Measurements from ENCODE around the gene MB. TPM values are rescaled to one million over a fixed set of nuclear protein-coding genes. Genes with fewer than 3 reads are reported as not detected.
"Not testable (repeated sequence)": the region's sequence is repeated elsewhere in the genome, so short reads cannot be mapped to it uniquely, and the experiment has no call there.

The MB gene
- total RNA-seq, 3 donors from 2014 or later: 0.26 TPM; not detected in 2

DNA sequence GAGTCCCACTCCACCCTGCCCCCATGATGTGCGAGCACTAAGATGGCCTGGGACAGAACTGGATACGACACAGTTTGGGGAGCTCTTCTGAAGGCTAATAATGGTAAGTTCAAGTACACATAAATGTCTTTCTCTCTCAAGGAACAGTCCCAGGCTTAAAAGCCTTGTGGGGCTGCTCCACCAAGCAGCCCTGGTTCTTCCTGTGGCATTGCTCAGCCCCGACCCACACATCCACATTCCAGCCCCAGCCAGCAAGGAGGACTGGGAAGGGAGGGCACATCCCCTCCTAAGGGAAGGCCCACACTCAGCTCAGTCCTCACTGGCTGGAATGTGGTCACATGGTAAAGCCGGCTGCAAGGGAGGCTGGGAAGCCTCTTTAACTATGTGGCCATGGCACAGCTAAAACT, 13.3 kb upstream of the MB start:
- H3K4me3 Mint-ChIP-seq: no peak overlapping the region
- H3K4me1 Mint-ChIP-seq (ENCODE audit: low read depth): peaks cover 31% of the 10 kb centered on the region
- no peak for ATAC-seq
- DNase-seq: no peak
- no peaks in the 10 kb centered on the region for H3K9me3 Mint-ChIP-seq
- H3K36me3 Mint-ChIP-seq (ENCODE audit: insufficient read depth): no peaks in the 10 kb centered on the region
- peaks cover 3% of the 10 kb centered on the region for H3K27me3 Mint-ChIP-seq (ENCODE audit: low read depth)

DNA sequence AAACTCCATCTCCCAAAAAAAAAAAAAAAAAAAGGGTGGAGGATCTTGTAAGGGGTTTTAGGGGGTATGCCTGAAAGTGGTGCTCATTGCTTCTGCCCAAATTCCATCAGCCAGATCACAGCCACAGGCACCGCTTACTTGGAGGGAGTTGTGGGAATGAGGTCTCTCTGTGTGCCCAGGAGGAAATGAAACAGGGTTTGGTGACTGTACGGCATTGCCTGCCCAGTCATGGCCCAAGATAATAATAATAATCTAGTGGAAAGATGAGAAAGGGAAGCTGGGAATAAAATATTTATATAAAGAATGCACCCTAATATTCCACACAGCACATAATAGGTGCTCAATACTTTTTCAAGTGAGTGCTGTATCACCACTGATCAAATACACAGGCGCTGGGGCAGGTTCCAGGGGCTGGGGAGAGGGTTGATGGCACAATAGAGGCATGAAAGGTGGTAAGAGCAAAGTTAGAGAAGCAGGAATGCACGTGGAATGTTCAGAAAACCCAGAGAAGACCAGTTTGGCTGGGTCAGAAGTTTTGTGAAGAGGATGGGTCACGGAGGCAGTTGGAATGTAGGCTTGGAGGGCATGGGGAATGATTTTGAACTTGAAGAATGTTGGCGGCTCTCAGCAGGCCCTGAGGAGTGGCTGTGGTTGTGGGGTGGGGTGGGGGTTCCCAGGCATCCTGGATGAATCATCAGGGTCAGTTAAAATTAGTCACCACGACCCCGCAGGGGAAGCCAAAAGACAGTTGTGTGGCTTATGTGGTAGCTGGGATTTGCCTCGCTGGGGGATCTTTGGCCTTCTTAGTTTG, 12.5 kb upstream of the MB start:
- Mint-ChIP-seq H3K36me3 (ENCODE audit: insufficient read depth) (no peaks in the 10 kb centered on the region), H3K9me3 (no peaks in the 10 kb centered on the region), H3K4me1 (ENCODE audit: low read depth) (peaks cover 26% of the 10 kb centered on the region), H3K27me3 (ENCODE audit: low read depth) (peaks cover 5% of the 10 kb centered on the region), H3K4me3 (no peak overlapping the region)
- ATAC-seq (peak; percentile 46 to 53), DNase-seq (peak; percentile 36)

DNA sequence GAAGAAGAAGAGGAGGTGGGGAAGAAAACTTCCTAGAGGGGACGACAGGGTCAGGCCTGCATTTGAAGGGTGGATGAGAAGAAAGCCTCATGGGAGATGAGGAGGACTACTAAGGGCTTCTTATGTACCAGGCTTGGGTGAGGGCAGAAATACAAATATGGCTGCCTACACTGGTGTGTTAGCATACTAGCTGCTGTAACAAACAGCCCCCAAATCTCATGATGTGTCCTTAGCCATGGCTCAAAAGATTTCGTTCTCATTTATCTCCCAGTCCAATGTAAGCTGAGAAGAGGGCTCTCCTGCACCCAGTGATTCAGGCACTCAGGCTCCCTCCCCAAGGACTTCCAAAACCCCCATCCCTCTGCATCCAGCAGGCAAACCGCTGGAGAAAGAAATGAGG, 11.6 kb upstream of the MB start:
- peaks cover 23% of the 10 kb centered on the region for H3K4me1 Mint-ChIP-seq (ENCODE audit: low read depth)

DNA sequence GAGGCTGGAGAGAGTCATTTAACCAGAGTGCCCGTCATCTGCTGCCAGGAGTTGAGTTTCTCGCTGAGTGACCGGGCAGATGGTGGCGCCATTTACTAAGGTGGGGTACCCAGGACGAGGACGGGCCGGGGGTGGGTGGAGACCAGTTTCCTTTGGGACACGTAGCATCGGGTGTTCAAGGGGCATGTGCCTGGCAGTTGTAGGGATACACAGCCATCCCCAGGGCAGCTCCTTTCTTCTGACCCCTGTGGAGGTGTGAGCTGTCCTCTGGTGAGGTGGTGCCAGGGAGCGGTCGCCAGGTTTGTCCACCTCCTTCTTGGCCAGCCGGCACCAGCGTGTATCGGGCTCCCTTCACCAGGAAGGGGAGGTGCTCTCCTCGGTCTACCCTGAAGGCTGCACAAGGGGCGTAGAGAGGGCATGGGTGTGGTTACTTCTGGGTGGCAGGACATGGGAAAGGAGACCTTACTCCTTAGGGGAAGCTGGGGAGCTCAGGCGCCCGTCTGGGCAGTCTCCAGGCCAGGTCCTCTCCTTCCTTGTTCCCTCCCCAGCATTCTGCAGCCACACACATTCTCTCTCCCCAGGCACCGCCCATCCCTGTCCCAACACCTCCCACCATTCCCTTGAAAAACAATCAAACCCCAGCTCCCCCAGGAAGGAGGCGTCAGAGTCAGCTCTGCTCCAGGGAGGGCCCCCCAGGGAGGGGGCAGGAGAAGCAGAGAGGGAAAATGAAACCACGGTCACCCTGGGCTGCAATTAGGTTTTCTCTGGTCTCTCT, 10.3 kb upstream of the MB start:
- Mint-ChIP-seq H3K4me1 (ENCODE audit: low read depth) (peaks cover 16% of the 10 kb centered on the region), H3K9me3 (no peaks in the 10 kb centered on the region), H3K27me3 (ENCODE audit: low read depth) (peaks cover 5% of the 10 kb centered on the region), H3K36me3 (ENCODE audit: insufficient read depth) (no peaks in the 10 kb centered on the region), H3K4me3 (peak overlapping the region; percentile 70)
- DNase-seq: peak; percentile 54
- ATAC-seq: peak; percentile 52 to 73

More for the DNA sequence above, 11.6 kb upstream of the MB start:
- ATAC-seq (no peak), DNase-seq (no peak)
- Mint-ChIP-seq H3K4me3 (no peak overlapping the region), H3K27me3 (ENCODE audit: low read depth) (peaks cover 5% of the 10 kb centered on the region), H3K9me3 (no peaks in the 10 kb centered on the region), H3K36me3 (ENCODE audit: insufficient read depth) (no peaks in the 10 kb centered on the region)

DNA sequence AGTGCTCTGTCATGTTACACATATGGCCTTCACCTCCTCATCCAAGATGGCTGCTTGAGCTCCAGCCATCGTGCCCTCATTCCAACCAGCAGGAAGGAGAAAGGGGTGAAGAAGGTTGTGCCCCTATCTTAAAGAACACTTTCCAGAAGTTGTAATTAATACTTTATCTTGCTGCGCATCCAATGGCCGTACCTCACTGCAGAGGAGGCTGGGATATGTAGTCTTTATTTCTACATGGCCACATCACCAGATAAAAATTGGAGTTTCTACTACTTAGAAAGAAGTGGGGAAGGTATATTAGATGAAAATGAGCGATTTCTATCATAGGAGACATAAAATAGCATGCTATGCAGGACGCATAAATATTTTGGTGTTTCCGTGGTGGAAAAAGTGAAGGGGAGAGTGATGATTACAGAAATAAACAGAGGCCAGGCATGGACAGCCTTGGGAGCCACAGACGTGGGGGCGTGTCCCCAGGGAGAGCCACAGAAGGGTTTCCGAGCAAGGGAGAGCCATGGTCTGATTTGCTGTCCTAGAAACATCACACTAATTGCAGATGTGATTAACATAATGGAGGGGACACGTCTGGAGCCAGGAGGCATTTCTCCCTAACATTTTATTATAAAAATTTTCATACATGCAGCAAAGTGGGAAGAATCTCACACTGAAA, 8.8 kb upstream of the MB start:
- H3K4me1 Mint-ChIP-seq (ENCODE audit: low read depth): peaks cover 16% of the 10 kb centered on the region
- no peak overlapping the region for H3K4me3 Mint-ChIP-seq
- no peak for ATAC-seq
- peaks cover 5% of the 10 kb centered on the region for H3K27me3 Mint-ChIP-seq (ENCODE audit: low read depth)
- DNase-seq: no peak
- no peaks in the 10 kb centered on the region for H3K9me3 Mint-ChIP-seq
- H3K36me3 Mint-ChIP-seq (ENCODE audit: insufficient read depth): no peaks in the 10 kb centered on the region

DNA sequence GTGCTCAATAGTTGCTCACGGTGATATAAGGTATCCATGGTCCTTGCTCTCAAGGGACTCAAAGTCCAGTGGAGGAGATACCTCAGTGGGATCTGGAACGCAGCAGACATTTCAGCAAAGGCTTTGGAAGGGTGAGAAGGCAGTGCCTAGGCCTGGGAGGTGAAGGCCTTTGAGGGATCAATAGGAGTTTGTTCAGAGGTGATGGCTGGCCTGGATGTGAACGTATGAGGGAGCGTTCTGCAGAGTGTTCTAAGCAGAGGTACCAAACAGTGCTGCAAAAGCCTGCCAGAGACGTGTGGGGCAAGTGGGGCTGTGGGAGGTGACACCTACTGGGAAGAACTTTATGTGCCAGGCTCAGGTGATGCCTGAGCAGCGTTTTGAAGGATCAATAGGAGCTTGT, 7.4 kb upstream of the MB start:
- Mint-ChIP-seq H3K4me3 (no peak overlapping the region), H3K27me3 (ENCODE audit: low read depth) (peaks cover 5% of the 10 kb centered on the region), H3K9me3 (no peaks in the 10 kb centered on the region), H3K4me1 (ENCODE audit: low read depth) (peaks cover 11% of the 10 kb centered on the region), H3K36me3 (ENCODE audit: insufficient read depth) (no peaks in the 10 kb centered on the region)
- ATAC-seq (no peak), DNase-seq (no peak)

DNA sequence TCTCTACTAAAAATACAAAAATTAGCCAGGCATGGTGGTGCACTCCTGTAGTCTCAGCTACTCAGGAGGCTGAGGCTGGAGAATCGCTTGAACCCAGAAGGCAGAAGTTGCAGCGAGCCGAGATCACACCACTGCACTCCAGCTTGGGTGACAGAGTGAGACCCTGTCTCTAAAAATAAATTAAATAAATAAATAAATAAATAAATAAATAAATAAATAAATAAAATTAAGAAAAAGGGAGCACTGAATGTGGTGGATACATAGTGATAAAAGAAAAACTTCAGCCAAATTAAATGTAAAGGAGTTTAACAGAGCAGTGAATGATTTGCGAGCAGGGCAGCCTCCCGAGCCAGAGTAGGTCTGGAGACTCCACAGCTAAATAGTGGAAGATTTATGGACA, 6.8 kb upstream of the MB start:
- H3K27me3 Mint-ChIP-seq (ENCODE audit: low read depth); H3K36me3 Mint-ChIP-seq (ENCODE audit: insufficient read depth); H3K9me3 Mint-ChIP-seq; DNase-seq; H3K4me3 Mint-ChIP-seq; ATAC-seq; H3K4me1 Mint-ChIP-seq (ENCODE audit: low read depth): not testable (repeated sequence)

DNA sequence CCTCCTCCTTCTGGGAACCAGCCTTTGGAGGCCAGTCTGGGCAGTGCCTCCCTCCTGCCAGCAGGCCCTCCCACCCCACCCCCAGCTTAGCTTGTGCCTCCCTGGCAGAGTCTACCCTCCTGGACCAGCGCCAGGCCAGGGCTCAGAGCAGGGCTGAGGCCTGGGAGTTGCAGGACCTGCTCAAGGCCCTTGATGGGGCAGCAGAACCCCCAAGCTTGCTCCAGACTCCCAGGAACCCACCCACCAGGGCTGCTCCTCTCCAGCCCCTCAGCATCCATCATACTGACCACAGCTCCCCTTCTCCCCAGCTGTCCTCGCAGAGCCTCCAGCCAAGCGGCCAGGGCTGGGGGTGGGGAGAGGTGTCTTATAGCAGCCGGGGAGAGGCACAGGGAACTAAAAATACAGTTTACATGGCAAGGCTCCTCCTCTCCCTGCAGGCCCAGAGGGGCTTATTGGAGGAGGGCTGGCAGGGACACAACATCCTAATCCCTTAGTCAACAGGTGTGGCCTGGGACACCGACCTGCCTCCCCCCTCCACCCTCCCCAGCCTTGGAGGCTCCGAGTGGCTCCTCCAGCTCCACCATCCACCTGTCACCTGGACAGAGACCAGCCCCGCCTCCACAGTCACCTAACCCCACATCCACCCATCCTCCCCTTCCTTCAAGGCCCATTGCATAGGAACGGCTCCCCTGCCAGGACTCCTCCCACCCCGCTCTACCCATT, 5.2 kb upstream of the MB start:
- DNase-seq (no peak), ATAC-seq (no peak)
- Mint-ChIP-seq H3K9me3 (no peaks in the 10 kb centered on the region), H3K4me1 (ENCODE audit: low read depth) (peaks cover 4% of the 10 kb centered on the region), H3K27me3 (ENCODE audit: low read depth) (peaks cover 5% of the 10 kb centered on the region), H3K4me3 (no peak overlapping the region), H3K36me3 (ENCODE audit: insufficient read depth) (no peaks in the 10 kb centered on the region)

DNA sequence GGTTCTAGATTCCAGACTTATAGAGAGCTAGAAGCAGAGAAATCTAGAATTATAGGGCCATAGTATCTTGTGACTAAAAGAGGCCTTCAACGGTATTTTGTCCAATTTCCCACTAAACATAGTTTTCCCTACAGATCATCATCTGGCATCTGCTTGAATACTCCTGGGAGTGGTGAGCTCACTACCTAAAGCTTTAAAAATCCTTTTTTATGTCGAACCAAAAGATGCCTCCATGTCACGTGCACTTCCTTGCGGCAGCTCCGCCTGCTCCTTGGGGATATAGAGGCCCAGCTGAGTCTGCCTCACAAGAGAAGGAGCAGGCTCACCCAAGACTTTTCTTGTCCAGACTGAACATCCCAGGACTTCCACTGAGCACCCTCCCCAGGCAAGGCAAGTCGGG, 4.3 kb upstream of the MB start:
- H3K27me3 Mint-ChIP-seq (ENCODE audit: low read depth): peaks cover 5% of the 10 kb centered on the region
- H3K4me3 Mint-ChIP-seq: no peak overlapping the region
- H3K9me3 Mint-ChIP-seq: no peaks in the 10 kb centered on the region
- ATAC-seq (no peak), DNase-seq (no peak)
- H3K4me1 Mint-ChIP-seq (ENCODE audit: low read depth): peaks cover 5% of the 10 kb centered on the region
- H3K36me3 Mint-ChIP-seq (ENCODE audit: insufficient read depth): no peaks in the 10 kb centered on the region

DNA sequence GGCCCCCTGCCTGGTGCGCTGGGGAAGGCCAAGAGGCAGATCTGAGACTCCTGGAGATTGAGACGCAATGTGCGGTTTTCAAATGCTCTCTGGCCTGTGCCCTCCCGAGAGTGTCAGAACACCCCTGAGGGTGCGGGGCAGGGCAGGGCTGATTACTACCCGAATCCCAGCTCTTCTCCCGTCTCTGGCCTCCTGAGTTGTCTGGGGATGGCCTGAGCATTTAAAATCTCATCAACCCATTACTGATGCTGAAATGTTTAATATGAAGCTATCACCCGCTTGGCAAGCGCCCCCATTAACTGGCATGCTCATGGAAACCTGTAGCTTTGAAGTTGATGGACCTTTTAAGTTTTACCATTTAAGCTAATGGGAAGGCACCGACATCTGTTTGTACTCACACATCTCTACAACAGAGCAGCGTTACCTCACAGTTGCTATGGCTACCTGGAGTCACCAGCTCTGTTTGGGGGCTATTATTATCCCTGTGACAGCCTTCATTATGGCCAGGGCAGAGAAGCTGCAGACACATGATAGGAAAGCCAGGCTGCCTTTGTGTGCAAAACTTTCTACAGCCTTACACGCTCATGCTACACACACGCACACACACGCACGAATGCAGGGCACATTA, 3.6 kb upstream of the MB start:
- Mint-ChIP-seq H3K36me3 (ENCODE audit: insufficient read depth) (no peaks in the 10 kb centered on the region), H3K4me1 (ENCODE audit: low read depth) (peaks cover 11% of the 10 kb centered on the region), H3K4me3 (no peak overlapping the region), H3K27me3 (ENCODE audit: low read depth) (peaks cover 2% of the 10 kb centered on the region), H3K9me3 (no peaks in the 10 kb centered on the region)
- DNase-seq (no peak), ATAC-seq (no peak)

DNA sequence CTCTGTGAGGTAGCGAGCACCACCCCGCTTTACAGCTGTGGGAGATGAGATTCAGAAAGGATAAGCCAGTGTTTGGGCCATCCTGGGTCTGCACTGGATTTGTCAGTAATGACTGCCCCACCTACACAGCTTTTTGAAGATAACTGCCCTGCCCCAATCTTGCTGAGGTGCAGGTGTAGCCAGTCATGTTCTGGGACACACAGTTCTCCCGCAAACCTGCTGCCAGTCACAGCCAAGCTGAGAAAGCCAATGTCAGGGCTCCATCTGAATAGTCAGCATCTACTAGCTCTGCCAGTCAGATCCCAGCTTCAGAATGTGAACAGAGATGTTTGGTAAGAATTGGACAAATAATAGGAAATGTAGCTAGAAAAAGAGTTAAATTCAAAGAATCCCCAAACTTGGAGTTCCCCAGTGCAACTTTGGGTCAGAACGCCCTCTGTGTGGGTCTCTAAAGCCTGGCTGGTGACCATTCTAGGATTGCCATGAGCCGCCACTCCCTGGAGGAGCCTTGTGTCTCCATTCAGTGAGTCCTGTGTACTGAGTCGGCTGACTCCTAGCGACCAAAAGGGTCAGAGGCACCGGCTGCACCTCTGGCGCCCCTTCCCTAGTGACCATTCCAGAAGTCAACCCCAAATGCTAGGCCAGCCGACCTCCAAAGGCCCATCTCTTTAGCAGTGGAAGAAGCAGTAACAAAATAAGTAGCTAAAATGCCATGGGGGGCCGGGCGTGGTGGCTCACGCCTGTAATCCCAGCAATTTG, 2.4 kb upstream of the MB start:
- Mint-ChIP-seq H3K36me3 (ENCODE audit: insufficient read depth) (no peaks in the 10 kb centered on the region), H3K27me3 (ENCODE audit: low read depth) (no peaks in the 10 kb centered on the region), H3K4me3 (no peak overlapping the region), H3K4me1 (ENCODE audit: low read depth) (peaks cover 14% of the 10 kb centered on the region), H3K9me3 (no peaks in the 10 kb centered on the region)
- DNase-seq (no peak), ATAC-seq (no peak)

DNA sequence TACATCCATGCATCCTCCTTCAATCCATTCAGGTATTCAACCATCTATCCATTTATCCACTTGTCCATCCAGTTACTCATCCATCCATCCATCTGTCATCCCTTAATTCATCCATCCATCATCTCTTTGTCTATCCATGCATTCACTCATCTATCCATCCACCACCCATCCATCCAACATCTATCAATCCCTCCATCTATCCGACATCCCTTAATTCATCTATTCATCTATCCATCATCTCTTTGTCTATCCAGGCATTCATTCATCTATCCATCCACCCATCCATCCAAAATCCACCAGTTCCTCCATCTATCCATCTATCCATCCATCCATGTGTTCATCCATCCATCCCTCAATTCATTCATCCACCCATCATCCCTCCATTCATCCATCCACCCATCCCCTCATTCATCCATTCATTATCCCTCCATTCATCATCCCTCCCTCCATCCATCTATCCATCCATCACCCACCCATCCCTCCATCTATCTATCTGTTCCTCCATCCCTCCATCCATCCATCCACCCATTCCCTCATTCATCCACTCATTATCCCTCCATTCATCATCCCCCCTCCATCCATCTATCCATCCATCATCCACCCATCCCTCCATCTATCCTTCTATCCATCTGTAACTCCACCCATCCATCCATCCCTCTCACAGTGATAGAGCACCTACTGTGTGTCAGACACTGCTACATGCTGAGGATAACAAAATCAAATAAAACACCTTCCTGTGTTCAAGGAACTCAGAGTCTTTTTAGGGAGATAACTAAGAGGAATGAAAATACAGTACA, 1.5 kb upstream of the MB start:
- ATAC-seq (no peak), DNase-seq (no peak)
- Mint-ChIP-seq H3K27me3 (ENCODE audit: low read depth) (no peaks in the 10 kb centered on the region), H3K4me3 (no peak overlapping the region), H3K4me1 (ENCODE audit: low read depth) (peaks cover 14% of the 10 kb centered on the region), H3K9me3 (no peaks in the 10 kb centered on the region), H3K36me3 (ENCODE audit: insufficient read depth) (no peaks in the 10 kb centered on the region)

DNA sequence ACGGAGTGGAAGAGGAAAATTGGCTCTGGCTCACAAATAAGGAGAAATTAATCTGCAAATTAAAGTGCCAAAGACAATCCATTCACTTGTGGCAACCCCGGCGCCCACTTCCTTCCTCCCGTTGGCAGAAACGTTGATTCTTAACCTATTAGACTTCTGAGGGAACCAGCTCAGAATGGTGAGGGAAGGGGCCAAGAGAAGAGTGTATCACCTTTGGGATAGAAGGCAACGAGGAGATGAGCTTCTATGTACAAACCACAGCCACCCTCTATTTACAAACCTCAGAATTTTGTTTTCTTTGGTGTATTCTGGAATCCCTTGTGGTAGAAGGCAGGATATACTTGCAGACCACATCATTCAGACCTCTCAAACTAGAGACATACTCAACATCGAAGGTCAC, 1.1 kb downstream of the MB start:
- no peak overlapping the region for H3K4me3 Mint-ChIP-seq
- no peaks in the 10 kb centered on the region for H3K9me3 Mint-ChIP-seq
- no peaks in the 10 kb centered on the region for H3K36me3 Mint-ChIP-seq (ENCODE audit: insufficient read depth)
- H3K27me3 Mint-ChIP-seq (ENCODE audit: low read depth): no peaks in the 10 kb centered on the region
- DNase-seq (no peak), ATAC-seq (no peak)
- peaks cover 21% of the 10 kb centered on the region for H3K4me1 Mint-ChIP-seq (ENCODE audit: low read depth)

Measured in activated T-cell treated with anti-CD3 and anti-CD28 coated beads, Interleukin-2, amount 50 U/mL, for 4 hours (primary cell).